Ovary (tissue), 3 donors: ENCODE measurements around the gene CCDC141.
"Not testable (repeated sequence)": the region's sequence is repeated elsewhere in the genome, so short reads cannot be mapped to it uniquely, and the experiment has no call there.

Experiments
- CTCF ChIP-seq, 3 donors: fragments of 450-650 bp in 2 of 3; fragments of 200-600 bp in 1 of 3; IDR thresholded peaks; one replicate each; pipeline versions ENCODE4 v1.5.1 to v1.8.0; 2016 to 2022; ENCODE audit warnings: antibody characterized with exemption in 3 of 3, mild to moderate bottlenecking in 1 of 3
- EP300 ChIP-seq: sonication (generic); formaldehyde crosslinking; IDR thresholded peaks from one replicate; pipeline ENCODE4 v1.6.1; 2017; ENCODE audit warnings: antibody characterized with exemption
- POLR2A ChIP-seq: fragments of 450-650 bp; IDR thresholded peaks from one replicate; pipeline ENCODE4 v1.6.1; 2017; ENCODE audit warnings: antibody characterized with exemption, mild to moderate bottlenecking, moderate library complexity
- donor health status: DM: no; HTN: no; CAD: no.

GRCh38 chr2:178982652-178983051 is 67.3 kb downstream of the CCDC141 start:
- TF ChIP-seq EP300; POLR2A; CTCF (IDR thresholded peaks at IDR 0.05): not testable (repeated sequence)
